A673 (cell line): ENCODE results near the gene MXRA7. TPM values are rescaled to one million over a fixed set of nuclear protein-coding genes. Genes with fewer than 3 reads are reported as not detected.
A peak's percentile ranks its signal among the peaks of the same experiment; 100 is the strongest.

Source experiments
- BruUV-seq: library from RNA; stranded (reverse); fragments of 400-500 nt; replicated peaks from 2 replicates; lab custom pipeline; 2021; lab: Mats Ljungman, UMichigan
- CTCF ChIA-PET: fragments of 300-600 bp; sonication (Branson Sonifier 250); formaldehyde crosslinking; loops from one replicate; lab custom pipeline; 2022; ENCODE audit warnings: antibody characterized with exemption; lab: Charles Lee
- POLR2A ChIA-PET: fragments of 300-600 bp; sonication (Branson Sonifier 250); formaldehyde crosslinking; loops from one replicate; lab custom pipeline; 2022; ENCODE audit warnings: antibody characterized with exemption; ENCODE audit not compliant: low non-redundant PET; lab: Charles Lee
- DNase-seq: peaks from one replicate; pipeline ENCODE4 v3.0.0-alpha.2; 2015; ENCODE audit warnings: low spot score
- H3K27ac ChIP-seq: fragments of 200-600 bp; sonication (generic); 2 replicates; pipeline ENCODE4 v1.5.1; 2016; ENCODE audit warnings: mixed run types, low read depth, mild to moderate bottlenecking, mixed read lengths, antibody characterized with exemption, low read length; ENCODE audit not compliant: poor library complexity, severe bottlenecking
- H3K27me3 ChIP-seq: fragments of 200-600 bp; sonication (generic); replicated peaks from 2 replicates; pipeline ENCODE4 v1.6.1; 2017; ENCODE audit warnings: mixed run types, low read depth, mild to moderate bottlenecking, mixed read lengths, antibody characterized with exemption, low read length; ENCODE audit not compliant: insufficient read depth, poor library complexity
- H3K36me3 ChIP-seq: fragments of 200-600 bp; sonication (generic); 2 replicates; pipeline ENCODE4 v1.6.1; 2016; ENCODE audit warnings: mixed run types, mild to moderate bottlenecking, mixed read lengths, antibody characterized with exemption, low read length; ENCODE audit not compliant: insufficient read depth, poor library complexity, severe bottlenecking
- H3K4me1 ChIP-seq: fragments of 200-600 bp; sonication (generic); 2 replicates; pipeline ENCODE4 v1.6.1; 2017; ENCODE audit warnings: mixed run types, mild to moderate bottlenecking, mixed read lengths, antibody characterized with exemption, low read length; ENCODE audit not compliant: insufficient read depth, poor library complexity, severe bottlenecking
- H3K4me3 ChIP-seq: fragments of 200-600 bp; sonication (generic); 2 replicates; pipeline ENCODE4 v1.5.1; 2016; ENCODE audit warnings: low read depth, mixed run types, mild to moderate bottlenecking, mixed read lengths, low read length; ENCODE audit not compliant: poor library complexity, severe bottlenecking
- H3K9me3 ChIP-seq: fragments of 200-600 bp; sonication (generic); 2 replicates; pipeline ENCODE4 v1.6.1; 2016; ENCODE audit warnings: mixed run types, low read depth, mild to moderate bottlenecking, mixed read lengths, antibody characterized with exemption, low read length; ENCODE audit not compliant: poor library complexity, severe bottlenecking
- EZH2 ChIP-seq: fragments of 200-600 bp; sonication (generic); IDR thresholded peaks from 2 replicates; pipeline ENCODE4 v1.6.1; 2017; ENCODE audit warnings: borderline replicate concordance, low read depth, mild to moderate bottlenecking, mixed read lengths, antibody characterized with exemption, low read length; ENCODE audit not compliant: poor library complexity, severe bottlenecking
- intact Hi-C: fragments of 100-400 bp; cut with micrococcal nuclease; formaldehyde crosslinking; loops from one replicate; pipeline ENCODE4 v1.10.0; 2022; ENCODE audit not compliant: unreplicated experiment
- total RNA-seq: library from RNA; stranded (reverse); gene quantifications from 2 replicates; pipeline ENCODE4 v1.2.3, GENCODE V29; 2021
- TF ChIP-seq, protein P1 (sequence below): fragments of 300-800, 200-600 bp; sonication (generic); conservative IDR thresholded peaks from 2 replicates; pipeline ENCODE4 v1.5.1; 2017; ENCODE audit warnings: low read depth, mild to moderate bottlenecking, antibody characterized with exemption, low read length, moderate library complexity, mixed read lengths

Gene MXRA7
- total RNA-seq, 1 experiment from 2014 or later: 61.5 TPM

- H3K4me3 ChIP-seq: peak overlapping the region; percentile 77
- H3K4me1 ChIP-seq: peaks cover 23% of the 10 kb centered on the region
- H3K9me3 ChIP-seq: no peaks in the 10 kb centered on the region
- H3K27ac ChIP-seq: peak overlapping the region; percentile 98
- ChIA-PET CTCF (no interaction called here), POLR2A (interaction anchor here (0.6 to 0.7 kb wide), 2 partner anchors 9 to 12 kb away, joined by 3 to 4 read pairs; no protein-coding TSS in a partner anchor)
- no TSS peak for BruUV-seq
- peak; percentile 68 for DNase-seq
- peaks cover 48% of the 10 kb centered on the region for H3K36me3 ChIP-seq
- no peak for TF ChIP-seq EZH2
- TF ChIP-seq, protein P1, sequence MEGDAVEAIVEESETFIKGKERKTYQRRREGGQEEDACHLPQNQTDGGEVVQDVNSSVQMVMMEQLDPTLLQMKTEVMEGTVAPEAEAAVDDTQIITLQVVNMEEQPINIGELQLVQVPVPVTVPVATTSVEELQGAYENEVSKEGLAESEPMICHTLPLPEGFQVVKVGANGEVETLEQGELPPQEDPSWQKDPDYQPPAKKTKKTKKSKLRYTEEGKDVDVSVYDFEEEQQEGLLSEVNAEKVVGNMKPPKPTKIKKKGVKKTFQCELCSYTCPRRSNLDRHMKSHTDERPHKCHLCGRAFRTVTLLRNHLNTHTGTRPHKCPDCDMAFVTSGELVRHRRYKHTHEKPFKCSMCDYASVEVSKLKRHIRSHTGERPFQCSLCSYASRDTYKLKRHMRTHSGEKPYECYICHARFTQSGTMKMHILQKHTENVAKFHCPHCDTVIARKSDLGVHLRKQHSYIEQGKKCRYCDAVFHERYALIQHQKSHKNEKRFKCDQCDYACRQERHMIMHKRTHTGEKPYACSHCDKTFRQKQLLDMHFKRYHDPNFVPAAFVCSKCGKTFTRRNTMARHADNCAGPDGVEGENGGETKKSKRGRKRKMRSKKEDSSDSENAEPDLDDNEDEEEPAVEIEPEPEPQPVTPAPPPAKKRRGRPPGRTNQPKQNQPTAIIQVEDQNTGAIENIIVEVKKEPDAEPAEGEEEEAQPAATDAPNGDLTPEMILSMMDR: no peak
- no peaks in the 10 kb centered on the region for H3K27me3 ChIP-seq
- intact Hi-C loops: no loop called here
Observed at GRCh38 chr17:76736349-76737081, 25.8 kb upstream of the MXRA7 start.

GRCh38 chr17:76735586-76736348 lies 25.0 kb upstream of the MXRA7 start:
- Histone ChIP-seq H3K9me3 (no peaks in the 10 kb centered on the region), H3K27ac (peak overlapping the region; percentile 98), H3K4me3 (peak overlapping the region; percentile 77), H3K36me3 (peaks cover 54% of the 10 kb centered on the region), H3K4me1 (peaks cover 21% of the 10 kb centered on the region), H3K27me3 (no peaks in the 10 kb centered on the region)
- ChIA-PET CTCF (no interaction called here), POLR2A (interaction anchor here (0.6 kb wide), 1 partner anchor 11 kb away, joined by 4 read pairs; no protein-coding TSS in a partner anchor)
- TF ChIP-seq, protein P1: no peak
- no peak for TF ChIP-seq EZH2
- no TSS peak for BruUV-seq
- intact Hi-C loops: no loop called here
- DNase-seq: no peak

DNA sequence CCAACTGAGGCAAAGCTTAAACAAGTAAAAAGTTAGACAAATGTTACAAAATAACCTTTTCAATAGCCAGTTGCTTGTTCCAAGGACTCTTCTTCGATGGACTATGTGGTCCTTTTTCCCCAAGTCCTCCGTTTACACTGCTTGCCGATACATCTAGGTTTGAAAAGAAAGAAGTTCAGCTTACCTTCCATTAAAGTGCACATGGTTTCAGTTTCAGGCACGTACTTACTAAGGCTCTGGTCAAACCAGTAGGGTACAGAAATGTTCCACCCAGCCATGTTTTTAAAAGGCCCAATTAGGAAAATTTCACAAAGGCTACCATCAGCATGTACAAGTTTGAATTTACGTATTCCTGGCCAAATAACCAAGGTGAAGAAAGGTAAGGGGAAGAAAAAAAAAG lies 24.2 kb upstream of the MXRA7 start:
- no peaks in the 10 kb centered on the region for H3K27me3 ChIP-seq
- peaks cover 13% of the 10 kb centered on the region for H3K4me1 ChIP-seq
- TF ChIP-seq, protein P1: no peak
- no peak for TF ChIP-seq EZH2
- no peak for DNase-seq
- BruUV-seq: no TSS peak
- H3K36me3 ChIP-seq: peaks cover 59% of the 10 kb centered on the region
- H3K4me3 ChIP-seq: peak overlapping the region; percentile 77
- peak overlapping the region; percentile 98 for H3K27ac ChIP-seq
- CTCF ChIA-PET: no interaction called here
- no peaks in the 10 kb centered on the region for H3K9me3 ChIP-seq
- POLR2A ChIA-PET: no interaction called here
- intact Hi-C loops: no loop called here
